Testis (tissue), 3 donors: Measurements from ENCODE around the gene PM20D1. TPM values are rescaled to one million over a fixed set of nuclear protein-coding genes. Genes with fewer than 3 reads are reported as not detected.

Experiments used
- DNase-seq: peaks from one replicate; pipeline ENCODE4 v3.0.0-alpha.2; 2019
- H3K27ac ChIP-seq, 2 donors: fragments of 200-600 bp; sonication (generic); one replicate each; pipeline ENCODE4 v1.5.1; 2019
- H3K27me3 ChIP-seq: fragments of 200-600 bp; sonication (generic); one replicate; pipeline ENCODE4 v1.5.1; 2019
- H3K36me3 ChIP-seq: fragments of 200-600 bp; sonication (generic); one replicate; pipeline ENCODE4 v1.5.1; 2017; ENCODE audit warnings: low read depth; ENCODE audit errors: missing control alignments
- H3K4me1 ChIP-seq: fragments of 200-600 bp; sonication (generic); one replicate; pipeline ENCODE4 v1.5.1; 2019
- H3K4me3 ChIP-seq, 2 donors: fragments of 200-600 bp; sonication (generic); one replicate each; pipeline ENCODE4 v1.5.1; 2017 to 2019
- H3K9me3 ChIP-seq: fragments of 200-600 bp; sonication (generic); one replicate; pipeline ENCODE4 v1.5.1; 2017
- CTCF ChIP-seq, 3 experiments: fragments of 450-650 bp in 2 of 3; fragments of 200-600 bp in 1 of 3; sonication (generic) in 1 of 3; IDR thresholded peaks; one replicate each; pipeline ENCODE4 v1.5.1; 2016 to 2019; ENCODE audit warnings: antibody characterized with exemption in 3 of 3, mild to moderate bottlenecking in 2 of 3, moderate library complexity in 1 of 3
- POLR2A ChIP-seq: fragments of 450-650 bp; IDR thresholded peaks from one replicate; pipeline ENCODE4 v1.6.1; 2017; ENCODE audit warnings: antibody characterized with exemption, mild to moderate bottlenecking, moderate library complexity
- WGBS, 2 donors: methylation state at CpG; one replicate each; pipeline ENCODE4 v1.1.5; 2018; 5-methylcytosine and 5-hydroxymethylcytosine counted together
- intact Hi-C: fragments of 100-400 bp; cut with DNase I; formaldehyde crosslinking; loops from one replicate; pipeline ENCODE4 v1.15.1; 2023; ENCODE audit warnings: low total_unique reads
- polyA plus RNA-seq: library from polyadenylated mRNA; stranded (reverse); fragments of 350-450 nt; fragmentation: Illumina TruSeq; extraction: RNeasy Lipid Tissue Mini Kit (QIAGEN cat#74804); gene quantifications from one replicate; pipeline ENCODE4 v1.2.3, GENCODE V29; 2014; ENCODE audit warnings: low read depth, low replicate concordance; ENCODE audit not compliant: insufficient read depth
- total RNA-seq, 2 donors: library from RNA; depleted of rRNA; stranded (reverse); fragments of >200 nt; gene quantifications; one replicate each; pipeline ENCODE4 v1.2.3, GENCODE V29; 2016

Gene PM20D1
- total and polyA plus RNA-seq, 3 donors from 2014 or later = 0.71 to 1.7 (median 0.81) TPM

GRCh38 chr1:205809469-205809868 is 40.5 kb downstream of the PM20D1 start:
- Histone ChIP-seq H3K4me3 (peak overlapping the region in 1 of 2 donors; percentile 41), H3K9me3 (no peaks in the 10 kb centered on the region), H3K4me1 (peaks cover 39% of the 10 kb centered on the region), H3K27ac (no peak overlapping the region), H3K27me3 (no peaks in the 10 kb centered on the region), H3K36me3 (no peaks in the 10 kb centered on the region)
- TF ChIP-seq CTCF (IDR thresholded peaks at IDR 0.05) (no peak), POLR2A (no peak)
- intact Hi-C loops = no loop called here
- no peak for DNase-seq
- 51 to 55% methylated on average over 3 of the region's 3 CpGs for WGBS, 2 donors

- peaks cover 52% of the 10 kb centered on the region for H3K4me1 ChIP-seq
- TF ChIP-seq POLR2A (no peak), CTCF (IDR thresholded peaks at IDR 0.05) (no peak)
Measured at GRCh38 chr1:205805082-205805711, 44.7 kb downstream of the PM20D1 start.

GRCh38 chr1:205804605-205805004 is 45.3 kb downstream of the PM20D1 start:
- Histone ChIP-seq H3K27ac (no peak overlapping the region), H3K4me1 (peaks cover 48% of the 10 kb centered on the region)
- TF ChIP-seq CTCF (IDR thresholded peaks at IDR 0.05) = no peak
- no peak for TF ChIP-seq POLR2A

More at GRCh38 chr1:205805082-205805711, 44.7 kb downstream of the PM20D1 start:
- Histone ChIP-seq H3K4me3 (no peak overlapping the region), H3K9me3 (no peaks in the 10 kb centered on the region), H3K36me3 (no peaks in the 10 kb centered on the region), H3K27ac (no peak overlapping the region), H3K27me3 (no peaks in the 10 kb centered on the region)
- no peak for DNase-seq
- 65 to 73% methylated on average over 5 of the region's 5 CpGs for WGBS, 2 donors
- intact Hi-C loops = no loop called here

GRCh38 chr1:205803986-205804385 is 45.9 kb downstream of the PM20D1 start:
- H3K27ac ChIP-seq = no peak overlapping the region
- no peak for TF ChIP-seq POLR2A
- no peak for TF ChIP-seq CTCF (IDR thresholded peaks at IDR 0.05)
- DNase-seq = no peak
- H3K4me1 ChIP-seq = peaks cover 43% of the 10 kb centered on the region
- WGBS, 2 donors = 46 to 64% methylated on average over 4 of the region's 4 CpGs
- no peaks in the 10 kb centered on the region for H3K36me3 ChIP-seq
- no peaks in the 10 kb centered on the region for H3K27me3 ChIP-seq
- intact Hi-C loops = no loop called here
- H3K9me3 ChIP-seq = no peaks in the 10 kb centered on the region
- H3K4me3 ChIP-seq = no peak overlapping the region

More at GRCh38 chr1:205804605-205805004, 45.3 kb downstream of the PM20D1 start:
- H3K4me3 ChIP-seq = no peak overlapping the region
- no peaks in the 10 kb centered on the region for H3K36me3 ChIP-seq
- intact Hi-C loops = no loop called here
- DNase-seq = no peak
- no peaks in the 10 kb centered on the region for H3K9me3 ChIP-seq
- WGBS, 2 donors = 76 to 90% methylated on average over 2 of the region's 2 CpGs
- H3K27me3 ChIP-seq = no peaks in the 10 kb centered on the region

- Histone ChIP-seq H3K9me3 (no peaks in the 10 kb centered on the region), H3K4me1 (peaks cover 38% of the 10 kb centered on the region), H3K4me3 (no peak overlapping the region), H3K27me3 (no peaks in the 10 kb centered on the region), H3K27ac (no peak overlapping the region), H3K36me3 (no peaks in the 10 kb centered on the region)
- intact Hi-C loops = no loop called here
- 88 to 94% methylated on average over 5 to 8 of the region's 8 CpGs for WGBS, 2 donors
- DNase-seq = no peak
- no peak for TF ChIP-seq POLR2A
- no peak for TF ChIP-seq CTCF (IDR thresholded peaks at IDR 0.05)
Measured at GRCh38 chr1:205802060-205802459, 47.9 kb downstream of the PM20D1 start.
